Adrenal gland (tissue), 12 donors: Measurements from ENCODE around the gene TFAP2B. TPM values are rescaled to one million over a fixed set of nuclear protein-coding genes. Genes with fewer than 3 reads are reported as not detected.
A peak's percentile ranks its signal among the peaks of the same experiment; 100 is the strongest.

ENCODE experiments used
- DNase-seq, 7 donors: peaks; one replicate each; pipeline ENCODE4 v3.0.0-alpha.2; 2019 to 2020
- H3K27ac ChIP-seq, 5 donors: fragments of 200-600 bp; sonication (generic) in 4 of 5; 1 replicate in 3 of 5; 2 replicates in 2 of 5; pipeline versions ENCODE4 v1.5.1 to v1.8.0; 2016 to 2020; ENCODE audit warnings: mild to moderate bottlenecking in 1 of 5
- H3K27me3 ChIP-seq: fragments of 200-600 bp; 2 replicates; pipeline ENCODE4 v1.8.0; 2021
- H3K36me3 ChIP-seq, 2 donors: fragments of 200-600 bp; replicated peaks in 1 of 2; 1 replicate in 1 of 2; 2 replicates in 1 of 2; pipeline versions ENCODE4 v1.5.1 to v1.8.0; 2018 to 2022
- H3K4me1 ChIP-seq, 2 donors: fragments of 200-600 bp; replicated peaks in 1 of 2; 1 replicate in 1 of 2; 2 replicates in 1 of 2; pipeline versions ENCODE4 v1.5.1 to v1.8.0; 2018 to 2021
- H3K4me3 ChIP-seq, 4 donors: fragments of 200-600 bp; sonication (generic) in 3 of 4; one replicate each; pipeline ENCODE4 v1.5.1; 2016 to 2018
- H3K9me3 ChIP-seq, 3 donors: fragments of 200-600 bp; sonication (generic) in 1 of 3; replicated peaks in 1 of 3; 1 replicate in 2 of 3; 2 replicates in 1 of 3; pipeline versions ENCODE4 v1.5.1 to v1.8.0; 2016 to 2021
- POLR2A ChIP-seq, 2 donors: fragments of 450-650 bp; IDR thresholded peaks; one replicate each; pipeline ENCODE4 v1.6.1; 2017; ENCODE audit warnings: antibody characterized with exemption in 2 of 2, mild to moderate bottlenecking in 2 of 2, moderate library complexity in 1 of 2
- WGBS, 4 donors: extraction: QIAGEN DNeasy Blood & Tissue Kit in 2 of 4; methylation state at CpG; one replicate each; pipeline versions ENCODE4 v1.1.5 to v1.1.7; 2013 to 2017; 5-methylcytosine and 5-hydroxymethylcytosine counted together
- intact Hi-C, 2 donors: fragments of 100-400 bp; cut with DNase I; formaldehyde crosslinking; loops; one replicate each; pipeline versions ENCODE4 v1.14.1 to v1.15.0; 2022 to 2023
- polyA plus RNA-seq, 3 donors: library from polyadenylated mRNA; stranded (reverse); fragments of 200-250 nt in 2 of 3; fragments of 350-450 nt in 1 of 3; fragmentation: Illumina TruSeq in 1 of 3; extraction: RNeasy Lipid Tissue Mini Kit (QIAGEN cat#74804) in 1 of 3; gene quantifications; one replicate each; pipeline ENCODE4 v1.2.3, GENCODE V29; 2013 to 2014
- total RNA-seq, 9 donors: library from RNA; depleted of rRNA in 4 of 9; stranded (reverse); fragments of >200 nt in 4 of 9; fragments of 120-200 nt in 1 of 9; fragmentation: NEBNext Ultra II Directional in 1 of 9; extraction: Animal tissue kit (Norgen Biotek cat#: 25700) in 1 of 9; gene quantifications; one replicate each; pipeline versions ENCODE4 v1.1.0 to v1.2.4, GENCODE V29; 2013 to 2023
- TF ChIP-seq, protein P1 (sequence below), 6 experiments: fragments of 450-650 bp in 4 of 6; fragments of 200-600 bp in 2 of 6; sonication (generic) in 1 of 6; IDR thresholded peaks; 1 replicate in 5 of 6; 2 replicates in 1 of 6; pipeline versions ENCODE4 v1.5.1 to v1.8.0; 2016 to 2021; ENCODE audit warnings: antibody characterized with exemption in 6 of 6, mild to moderate bottlenecking in 2 of 6, moderate library complexity in 1 of 6
- donor health status: healthy with polysubstance abuse.
- donor health status: Bipolar disorder and iron deficiency.
- donor health status: DM: yes; HTN: yes; CAD: no.
- donor health status: DM: no; HTN: no; CAD: no.
- donor health status: DM: no; HTN: no; CAD: no.
- donor health status: DM: yes; HTN: yes; CAD: no.

Gene TFAP2B
- total and polyA plus RNA-seq, 12 donors = 0.19 to 7.1 (median 2.7) TPM; not detected in 3

DNA sequence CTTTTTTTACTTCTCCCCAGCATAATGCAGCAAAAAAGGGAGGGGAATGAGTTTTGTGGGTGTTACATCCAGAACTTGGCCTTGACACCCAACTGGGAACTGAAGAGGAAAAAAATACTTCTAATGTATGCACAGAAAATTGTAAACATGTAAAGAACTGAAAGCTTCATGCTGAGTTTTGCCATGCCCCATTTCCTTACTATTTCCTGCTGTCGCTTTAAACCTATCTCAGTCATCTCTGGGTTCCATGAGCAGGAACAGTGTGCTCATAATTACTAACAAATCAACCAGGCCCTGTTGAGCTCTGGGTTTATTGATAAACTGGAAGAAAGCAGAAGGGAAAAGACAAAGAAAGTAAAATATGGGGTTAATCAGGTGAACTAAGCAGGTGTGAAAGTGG, 14.2 kb downstream of the TFAP2B start:
- no peaks in the 10 kb centered on the region for H3K36me3 ChIP-seq
- 62 to 81% (median 68%) methylated on average over 1 of the region's 1 CpG for WGBS, 4 donors
- H3K4me1 ChIP-seq = no peaks in the 10 kb centered on the region
- no peak for TF ChIP-seq POLR2A (IDR thresholded peaks at IDR 0.05)
- TF ChIP-seq, protein P1, sequence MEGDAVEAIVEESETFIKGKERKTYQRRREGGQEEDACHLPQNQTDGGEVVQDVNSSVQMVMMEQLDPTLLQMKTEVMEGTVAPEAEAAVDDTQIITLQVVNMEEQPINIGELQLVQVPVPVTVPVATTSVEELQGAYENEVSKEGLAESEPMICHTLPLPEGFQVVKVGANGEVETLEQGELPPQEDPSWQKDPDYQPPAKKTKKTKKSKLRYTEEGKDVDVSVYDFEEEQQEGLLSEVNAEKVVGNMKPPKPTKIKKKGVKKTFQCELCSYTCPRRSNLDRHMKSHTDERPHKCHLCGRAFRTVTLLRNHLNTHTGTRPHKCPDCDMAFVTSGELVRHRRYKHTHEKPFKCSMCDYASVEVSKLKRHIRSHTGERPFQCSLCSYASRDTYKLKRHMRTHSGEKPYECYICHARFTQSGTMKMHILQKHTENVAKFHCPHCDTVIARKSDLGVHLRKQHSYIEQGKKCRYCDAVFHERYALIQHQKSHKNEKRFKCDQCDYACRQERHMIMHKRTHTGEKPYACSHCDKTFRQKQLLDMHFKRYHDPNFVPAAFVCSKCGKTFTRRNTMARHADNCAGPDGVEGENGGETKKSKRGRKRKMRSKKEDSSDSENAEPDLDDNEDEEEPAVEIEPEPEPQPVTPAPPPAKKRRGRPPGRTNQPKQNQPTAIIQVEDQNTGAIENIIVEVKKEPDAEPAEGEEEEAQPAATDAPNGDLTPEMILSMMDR (IDR thresholded peaks at IDR 0.05) = no peak
- no peaks in the 10 kb centered on the region for H3K9me3 ChIP-seq
- peak overlapping the region in 1 of 5 donors; percentile 19 for H3K27ac ChIP-seq
- DNase-seq = no peak
- intact Hi-C loops = no loop called here
- H3K27me3 ChIP-seq = peaks cover 12% of the 10 kb centered on the region
- no peak overlapping the region for H3K4me3 ChIP-seq

DNA sequence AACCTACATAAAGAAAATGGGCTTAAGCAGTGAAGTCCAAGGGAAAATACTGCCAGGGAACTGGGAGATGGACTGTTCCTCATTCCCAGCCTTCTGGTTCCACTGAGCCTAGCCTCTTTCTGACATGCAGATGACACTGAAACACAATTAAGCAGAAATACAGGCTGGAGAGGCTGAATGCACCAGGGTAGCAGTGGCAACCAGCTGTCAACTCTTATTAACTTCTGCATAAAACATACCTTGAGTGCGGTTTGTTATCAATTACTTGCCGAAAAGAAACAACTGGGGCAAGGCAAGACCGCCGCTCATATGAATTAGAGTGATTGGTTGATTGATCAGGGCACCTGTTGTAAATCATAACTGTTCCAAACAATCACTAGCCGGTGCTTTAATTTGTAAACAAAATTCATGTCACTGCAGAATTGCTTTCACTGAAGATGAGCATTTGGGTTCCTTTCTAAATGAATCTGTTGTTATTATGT, 16.3 kb downstream of the TFAP2B start:
- intact Hi-C loops = no loop called here
- peak in 1 of 7 donors; percentile 73 for DNase-seq
- H3K4me3 ChIP-seq = no peak overlapping the region
- no peaks in the 10 kb centered on the region for H3K36me3 ChIP-seq
- TF ChIP-seq POLR2A (IDR thresholded peaks at IDR 0.05) = no peak
- TF ChIP-seq, protein P1 (IDR thresholded peaks at IDR 0.05) = no peak
- WGBS, 4 donors = 56 to 80% (median 69%) methylated on average over 5 of the region's 5 CpGs
- no peaks in the 10 kb centered on the region for H3K9me3 ChIP-seq
- peak overlapping the region in 1 of 5 donors; percentile 30 for H3K27ac ChIP-seq
- H3K4me1 ChIP-seq = no peaks in the 10 kb centered on the region
- H3K27me3 ChIP-seq = peaks cover 19% of the 10 kb centered on the region

DNA sequence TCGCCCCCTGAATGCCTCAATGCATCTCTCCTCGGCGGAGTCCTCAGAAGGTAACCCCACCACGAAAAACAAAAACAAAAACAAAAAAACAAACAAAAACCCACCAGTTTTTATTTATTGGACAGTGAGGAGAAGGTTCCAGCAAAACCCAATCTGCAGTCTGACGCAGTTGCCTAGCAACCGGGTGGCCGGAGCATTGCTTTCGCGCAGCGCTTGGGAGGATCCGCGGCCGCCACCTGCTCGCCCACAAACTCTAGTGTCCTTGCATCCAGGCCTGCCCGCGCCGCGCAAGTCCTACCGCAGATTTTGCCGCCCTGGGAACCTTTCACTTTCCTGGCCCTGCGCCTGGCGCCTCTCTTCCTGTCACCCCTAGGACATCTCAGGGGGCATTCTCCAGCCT, 17.6 kb downstream of the TFAP2B start:
- DNase-seq = no peak
- H3K4me1 ChIP-seq = no peaks in the 10 kb centered on the region
- no peaks in the 10 kb centered on the region for H3K36me3 ChIP-seq
- no peak overlapping the region for H3K4me3 ChIP-seq
- TF ChIP-seq, protein P1 (IDR thresholded peaks at IDR 0.05) = no peak
- TF ChIP-seq POLR2A (IDR thresholded peaks at IDR 0.05) = no peak
- peaks cover 18% of the 10 kb centered on the region for H3K27me3 ChIP-seq
- peak overlapping the region in 1 of 5 donors; percentile 30 for H3K27ac ChIP-seq
- WGBS, 4 donors = 4 to 25% (median 9%) methylated on average over 19 to 22 of the region's 22 CpGs
- no peaks in the 10 kb centered on the region for H3K9me3 ChIP-seq
- intact Hi-C loops = no loop called here

DNA sequence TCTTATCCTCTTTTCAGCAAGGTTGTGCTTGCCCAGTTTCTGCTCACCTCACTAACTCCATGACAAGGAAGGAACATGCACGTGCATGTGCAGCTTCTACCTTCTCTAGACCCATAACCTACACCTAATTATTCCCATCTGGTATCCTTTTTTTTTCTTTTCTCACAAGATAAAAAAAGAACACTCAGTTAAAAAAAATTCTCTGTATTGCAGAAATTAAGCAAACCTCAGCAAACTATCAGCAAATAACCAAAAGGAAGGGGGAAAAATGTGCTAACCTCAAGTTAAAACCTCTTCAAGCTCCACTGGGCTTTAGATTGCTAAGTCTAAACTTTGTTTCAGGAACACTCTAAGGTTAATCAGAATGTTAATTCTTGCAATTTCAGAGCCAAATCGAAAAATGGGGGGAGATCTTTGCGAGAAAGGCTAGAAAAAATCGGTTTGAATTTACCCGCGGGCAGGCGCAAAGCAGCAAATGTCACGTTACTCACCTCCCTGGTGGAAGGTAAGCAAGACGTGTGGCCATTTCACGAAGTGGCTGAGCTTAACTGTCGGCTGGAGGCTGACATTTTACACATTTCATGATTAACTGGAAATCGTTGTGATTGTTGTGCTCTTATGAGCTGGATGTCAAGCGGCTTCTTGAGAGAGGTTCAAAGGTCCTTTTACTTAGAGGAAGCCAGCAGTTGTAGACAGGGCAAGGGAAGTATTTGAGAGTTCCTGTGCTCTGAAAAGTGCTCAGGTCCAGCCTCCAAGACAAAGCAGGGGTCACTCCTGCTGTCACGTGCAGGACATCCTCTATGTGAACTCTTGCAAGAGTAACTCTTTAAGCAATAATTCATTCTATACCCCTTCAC, 19.1 kb downstream of the TFAP2B start:
- Histone ChIP-seq H3K36me3 (no peaks in the 10 kb centered on the region), H3K4me3 (no peak overlapping the region), H3K9me3 (no peaks in the 10 kb centered on the region), H3K27me3 (peaks cover 28% of the 10 kb centered on the region), H3K27ac (no peak overlapping the region), H3K4me1 (no peaks in the 10 kb centered on the region)
- intact Hi-C loops = no loop called here
- TF ChIP-seq POLR2A (IDR thresholded peaks at IDR 0.05) = no peak
- TF ChIP-seq, protein P1 (IDR thresholded peaks at IDR 0.05) = no peak
- WGBS, 4 donors = 5 to 7% (median 5%) methylated on average over 14 of the region's 14 CpGs
- no peak for DNase-seq
